Coronary artery (tissue), 2 donors: ENCODE results near the gene SRSF2.
"Not testable (repeated sequence)": the region's sequence is repeated elsewhere in the genome, so short reads cannot be mapped to it uniquely, and the experiment has no call there.

Source experiments
- DNase-seq: peaks from one replicate; pipeline ENCODE4 v3.0.0-alpha.2; 2017; ENCODE audit warnings: low spot score
- H3K27ac ChIP-seq, 2 donors: fragments of 200-600 bp; sonication (generic); one replicate each; pipeline ENCODE4 v1.5.1; 2016 to 2019
- H3K4me3 ChIP-seq: fragments of 200-600 bp; sonication (generic); 2 replicates; pipeline ENCODE4 v1.5.1; 2016; ENCODE audit warnings: mild to moderate bottlenecking, moderate library complexity
- CTCF ChIP-seq: fragments of 200-600 bp; sonication (generic); IDR thresholded peaks from one replicate; pipeline ENCODE4 v1.5.1; 2019; ENCODE audit warnings: antibody characterized with exemption

SRSF2 gene

DNA sequence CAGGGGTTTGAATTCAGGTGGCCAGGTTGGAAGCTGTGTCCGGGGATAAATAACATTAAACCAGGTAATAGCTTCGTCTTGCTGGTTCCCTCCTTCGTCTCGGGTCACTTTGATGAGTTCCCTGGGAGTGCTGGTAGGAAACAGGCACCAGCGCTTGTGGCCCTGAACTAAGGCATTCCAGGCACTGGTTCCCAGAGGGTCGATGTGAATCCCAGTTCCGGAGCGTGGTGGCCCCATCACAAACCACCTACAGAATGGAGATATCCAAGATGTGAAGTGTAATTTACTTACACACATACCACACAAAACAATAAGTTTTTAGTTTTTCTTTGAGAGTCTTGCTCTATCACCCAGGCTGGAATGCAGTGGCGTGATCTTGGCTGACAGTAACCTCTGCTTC, 13.3 kb downstream of the SRSF2 start:
- Histone ChIP-seq H3K27ac (no peak overlapping the region), H3K4me3 (peak overlapping the region; percentile 33)
- DNase-seq: no peak
- no peak for TF ChIP-seq CTCF

GRCh38 chr17:76722977-76723376, 14.2 kb downstream of the SRSF2 start:
- not testable (repeated sequence) for H3K4me3 ChIP-seq, DNase-seq, H3K27ac ChIP-seq

DNA sequence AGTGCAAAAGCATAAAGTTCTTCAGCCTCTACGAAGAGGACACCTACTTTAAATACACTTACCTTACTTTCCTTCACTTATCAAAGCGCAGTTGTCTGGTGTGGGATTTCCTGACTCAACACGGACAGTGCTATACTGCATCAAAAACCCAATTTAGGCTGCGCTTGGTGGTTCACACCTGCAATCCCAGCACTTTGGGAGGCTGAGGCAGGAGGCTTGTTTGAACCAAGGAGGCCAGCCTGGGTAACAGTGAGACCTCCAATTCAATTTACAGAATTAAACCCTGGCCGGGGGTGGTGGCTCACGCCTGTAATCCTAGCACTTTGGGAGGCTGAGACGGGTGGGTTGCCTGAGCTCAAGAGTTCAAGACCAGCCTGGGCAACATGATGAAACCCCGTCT, 14.9 kb downstream of the SRSF2 start:
- no peak overlapping the region for H3K4me3 ChIP-seq
- DNase-seq: no peak
- no peak for TF ChIP-seq CTCF
- no peak overlapping the region for H3K27ac ChIP-seq

- no peak overlapping the region for H3K27ac ChIP-seq
These were observed 15.7 kb downstream of the SRSF2 start for GRCh38 chr17:76721463-76721862.

DNA sequence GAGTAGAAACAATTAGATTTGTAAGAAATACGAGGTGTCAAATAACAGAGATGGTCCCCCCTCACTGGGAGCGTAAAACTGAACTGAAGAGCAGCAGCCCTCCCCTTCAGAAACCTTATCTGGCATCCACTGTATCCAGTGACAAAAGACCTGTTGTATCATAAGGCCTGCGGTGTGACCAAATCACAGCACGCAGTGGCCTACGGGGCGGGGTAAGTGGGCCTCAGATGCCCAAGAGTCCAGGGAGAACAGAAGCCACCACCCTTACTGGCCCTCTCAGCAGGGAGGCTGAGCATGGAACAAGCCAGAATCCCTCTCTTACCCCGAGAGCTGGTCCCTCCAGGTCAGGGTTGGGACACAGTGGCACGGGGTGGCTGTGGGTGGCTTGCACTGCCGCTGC, 16.2 kb downstream of the SRSF2 start:
- Histone ChIP-seq H3K27ac (no peak overlapping the region), H3K4me3 (no peak overlapping the region)
- no peak for TF ChIP-seq CTCF
- DNase-seq: no peak

More at GRCh38 chr17:76721463-76721862, 15.7 kb downstream of the SRSF2 start:
- no peak overlapping the region for H3K4me3 ChIP-seq
- no peak for DNase-seq
- no peak for TF ChIP-seq CTCF

DNA sequence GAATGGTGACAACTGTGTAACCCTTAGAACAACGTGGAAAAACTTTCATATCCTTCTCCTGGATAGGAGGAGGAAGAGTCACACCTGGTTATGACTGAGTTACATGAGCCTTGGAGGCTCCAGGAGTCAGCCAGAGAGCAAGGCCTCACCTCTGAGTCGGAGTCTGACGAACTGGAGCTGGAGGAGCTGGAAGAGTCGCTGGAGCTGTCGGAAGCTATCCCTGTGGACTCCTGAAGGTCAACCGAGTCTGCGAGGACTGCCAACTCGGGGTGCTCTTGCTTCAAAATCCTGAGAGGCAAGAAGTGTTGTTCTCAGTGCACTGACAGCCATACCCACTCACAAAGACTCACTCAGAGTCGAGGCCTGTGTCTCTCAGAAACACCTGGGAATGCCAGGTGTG, 16.9 kb downstream of the SRSF2 start:
- no peak overlapping the region for H3K27ac ChIP-seq
- no peak for DNase-seq
- no peak for TF ChIP-seq CTCF
- no peak overlapping the region for H3K4me3 ChIP-seq

GRCh38 chr17:76718516-76718915, 18.6 kb downstream of the SRSF2 start:
- H3K27ac ChIP-seq: no peak overlapping the region
- TF ChIP-seq CTCF: no peak
- H3K4me3 ChIP-seq: no peak overlapping the region
- no peak for DNase-seq

DNA sequence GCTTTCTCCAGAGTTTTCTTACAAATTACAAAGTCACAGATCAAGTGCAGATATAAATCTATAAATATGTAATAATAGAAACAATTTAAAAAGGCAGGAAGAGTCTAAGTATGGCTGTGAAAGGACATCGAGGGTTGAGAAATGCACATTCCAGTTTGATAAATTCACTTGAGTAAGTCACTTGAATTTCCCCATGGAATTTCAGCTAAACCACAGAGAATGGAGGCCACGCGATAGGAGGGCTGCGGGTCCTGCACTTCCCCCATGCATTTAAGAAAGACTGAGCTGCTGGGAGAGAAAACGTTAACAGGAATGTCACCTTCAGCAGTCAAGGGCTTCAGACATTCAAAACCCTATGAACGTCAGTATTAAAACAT, 20.3 kb downstream of the SRSF2 start:
- DNase-seq: no peak
- Histone ChIP-seq H3K27ac (peak overlapping the region; percentile 47 to 82), H3K4me3 (peak overlapping the region; percentile 39)
- TF ChIP-seq CTCF: no peak
